Measurements from ENCODE around the gene SURF4. TPM values are rescaled to one million over a fixed set of nuclear protein-coding genes. Genes with fewer than 3 reads are reported as not detected.

The SURF4 gene
- 100 to 1,000 TPM; 150 to 169 TPM for total RNA-seq
- long read RNA-seq, transcript SURF4-202 (6 exons, 2,984 nt), result major isoform, 353 of 478 reads
- long read RNA-seq, partial matches to known transcripts, result 123 of 478 reads
- long read RNA-seq, other reads (novel, unspliced or antisense), result 1 of 478 reads

GRCh38 chr9:133375724-133376654, at the start of gene SURF4, which contains the start of gene STKLD1:
TSS of gene SURF4 (minus strand) at chr9:133376060. CDS start at chr9:133375969, 91 bp downstream.
TSS of gene STKLD1 (plus strand) at chr9:133376366. CDS start at chr9:133376474, 108 bp downstream.
- ATAC-seq, result peak; percentile 93
- intact Hi-C loops (cut with DNase I, micrococcal nuclease), result no loop called here
- DNase-seq, result peak; percentile 94 to 98

- DNase-seq (no peak), ATAC-seq (no peak)
- intact Hi-C loops (cut with DNase I, micrococcal nuclease), result no loop called here
Measured at GRCh38 chr9:133425049-133425632, 49.3 kb upstream of the SURF4 start.

- DNase-seq (no peak), ATAC-seq (no peak)
- intact Hi-C loops (cut with DNase I, micrococcal nuclease), result no loop called here
Measured at GRCh38 chr9:133424187-133424586, 48.3 kb upstream of the SURF4 start.

- intact Hi-C loops (cut with DNase I, micrococcal nuclease), result no loop called here
- DNase-seq (no peak), ATAC-seq (no peak)
Measured at GRCh38 chr9:133423216-133423615, 47.4 kb upstream of the SURF4 start.

- no peak for DNase-seq
Measured at GRCh38 chr9:133421615-133422542, 46.0 kb upstream of the SURF4 start, which contains the start of gene ADAMTS13. TSS of gene ADAMTS13 (plus strand) at chr9:133422367. CDS start at chr9:133422444, 77 bp downstream.

GRCh38 chr9:133420392-133420827, 44.5 kb upstream of the SURF4 start:
- no peak for ATAC-seq
- intact Hi-C loops (cut with DNase I, micrococcal nuclease), result no loop called here
- DNase-seq, result no peak

More at GRCh38 chr9:133421615-133422542, 46.0 kb upstream of the SURF4 start, which contains the start of gene ADAMTS13:
- ATAC-seq, result no peak
- intact Hi-C loops (cut with DNase I, micrococcal nuclease), result no loop called here

- ATAC-seq, result peak; percentile 79
- DNase-seq, result peak; percentile 54 to 66
- intact Hi-C loops (cut with DNase I, micrococcal nuclease), result no loop called here
Measured at GRCh38 chr9:133419005-133419404, 43.1 kb upstream of the SURF4 start.

- intact Hi-C loops (cut with DNase I, micrococcal nuclease), result no loop called here
- ATAC-seq (peak; percentile 81), DNase-seq (peak; percentile 87)
Measured at GRCh38 chr9:133417541-133418461, 41.9 kb upstream of the SURF4 start, which contains the start of gene REXO4. TSS of gene REXO4 (minus strand) at chr9:133418010. CDS start at chr9:133417844, 166 bp downstream.

- DNase-seq (no peak), ATAC-seq (no peak)
- intact Hi-C loops (cut with DNase I, micrococcal nuclease), result no loop called here
Measured at GRCh38 chr9:133415170-133415569, 39.3 kb upstream of the SURF4 start.

- ATAC-seq (no peak), DNase-seq (no peak)
- intact Hi-C loops (cut with DNase I, micrococcal nuclease), result no loop called here
Measured at GRCh38 chr9:133408042-133408441, 32.2 kb upstream of the SURF4 start.

GRCh38 chr9:133406480-133407307, 30.8 kb upstream of the SURF4 start:
- intact Hi-C loops (cut with DNase I, micrococcal nuclease), result loop anchor here in 1 of 2 donors (2.0 kb wide), 1 partner anchor 80 kb away; no protein-coding TSS in a partner anchor
- ATAC-seq (peak; percentile 84), DNase-seq (peak; percentile 69 to 76)

GRCh38 chr9:133405508-133406438, 29.9 kb upstream of the SURF4 start:
- DNase-seq (no peak), ATAC-seq (no peak)
- intact Hi-C loops (cut with DNase I, micrococcal nuclease), result loop anchor here in 1 of 2 donors (2.0 kb wide), 1 partner anchor 81 kb away; no protein-coding TSS in a partner anchor

GRCh38 chr9:133404454-133405002, 28.7 kb upstream of the SURF4 start:
- no peak for ATAC-seq
- no peak for DNase-seq
- intact Hi-C loops (cut with DNase I, micrococcal nuclease), result loop anchor here in 1 of 2 donors (5.0 kb wide), 1 partner anchor 83 kb away; no protein-coding TSS in a partner anchor

- ATAC-seq (peak; percentile 78), DNase-seq (peak; percentile 64 to 69)
- intact Hi-C loops (cut with DNase I, micrococcal nuclease), result loop anchor here in 1 of 2 donors (5.0 kb wide), 1 partner anchor 83 kb away; no protein-coding TSS in a partner anchor
Measured at GRCh38 chr9:133403766-133404453, 28.1 kb upstream of the SURF4 start.

All from left colon (tissue), 2 donors.